H1 (cell line): ENCODE data around the gene ARHGEF11.

Experiments used
- BRCA1 ChIP-seq: IDR thresholded peaks from 2 replicates; pipeline ENCODE4 v1.6.1; 2012; ENCODE audit warnings: low read depth, low read length, improper control_type of control experiment
- CEBPB ChIP-seq: IDR thresholded peaks from 2 replicates; pipeline ENCODE4 v1.6.1; 2012; ENCODE audit warnings: low read depth, low read length
- EZH2 ChIP-seq: fragments of 200-600 bp; sonication (generic); IDR thresholded peaks from 2 replicates; pipeline ENCODE4 v1.7.1; 2012; ENCODE audit warnings: low read depth, mild to moderate bottlenecking, moderate library complexity, low read length, inconsistent platforms; ENCODE audit not compliant: severe bottlenecking
- GABPA ChIP-seq: IDR thresholded peaks from 2 replicates; pipeline ENCODE4 v1.6.1; 2011; ENCODE audit warnings: mild to moderate bottlenecking, low read length, moderate library complexity, borderline replicate concordance; ENCODE audit not compliant: insufficient read depth
- MAX ChIP-seq: IDR thresholded peaks from 2 replicates; pipeline ENCODE4 v1.6.1; 2012; ENCODE audit warnings: inconsistent platforms
- POLR2A ChIP-seq, 2 experiments: IDR thresholded peaks; 1 replicate in 1 of 2; 2 replicates in 1 of 2; pipeline ENCODE4 v1.6.1; 2011; ENCODE audit warnings: low read depth in 2 of 2, low read length in 2 of 2, mild to moderate bottlenecking in 2 of 2; ENCODE audit errors: control extremely low read depth in 1 of 2
- POLR2AphosphoS5 ChIP-seq: IDR thresholded peaks from 2 replicates; pipeline ENCODE4 v1.6.1; 2011; ENCODE audit warnings: low read depth, low read length
- RAD21 ChIP-seq, 2 experiments: IDR thresholded peaks in 1 of 2; conservative IDR thresholded peaks in 1 of 2; 2 replicates each; pipeline ENCODE4 v1.6.1; 2011; ENCODE audit warnings: low read depth in 2 of 2, low read length in 2 of 2, improper control_type of control experiment in 1 of 2, inconsistent platforms in 1 of 2, mild to moderate bottlenecking in 1 of 2, moderate library complexity in 1 of 2
- RBBP5 ChIP-seq: IDR thresholded peaks from 2 replicates; pipeline ENCODE4 v1.7.1; 2012; ENCODE audit warnings: low read depth, mild to moderate bottlenecking, inconsistent platforms, low read length, moderate library complexity, borderline replicate concordance
- RNF2 ChIP-seq: fragments of 200-900, 300-1000 bp; sonication (generic); IDR thresholded peaks from 2 replicates; pipeline ENCODE4 v1.7.1; 2016; ENCODE audit warnings: borderline replicate concordance, low read depth, mild to moderate bottlenecking, antibody characterized with exemption, low read length; ENCODE audit not compliant: poor library complexity, severe bottlenecking; ENCODE audit errors: missing control alignments
- SIN3A ChIP-seq, 2 experiments: IDR thresholded peaks in 1 of 2; conservative IDR thresholded peaks in 1 of 2; 2 replicates each; pipeline ENCODE4 v1.6.1; 2011 to 2012; ENCODE audit warnings: low read length in 2 of 2, improper control_type of control experiment in 1 of 2, low read depth in 1 of 2, mild to moderate bottlenecking in 1 of 2
- ZNF274 ChIP-seq: IDR thresholded peaks from 2 replicates; pipeline ENCODE4 v1.7.0; 2012; ENCODE audit warnings: low read length, borderline replicate concordance; ENCODE audit errors: extremely low read depth
- TF ChIP-seq, protein P1 (sequence below), 3 experiments: IDR thresholded peaks; 1 replicate in 2 of 3; 2 replicates in 1 of 3; pipeline versions ENCODE4 v1.5.1 to v1.6.1; 2011; ENCODE audit warnings: low read length in 3 of 3, mild to moderate bottlenecking in 3 of 3, inconsistent platforms in 2 of 3, low read depth in 1 of 3, moderate library complexity in 1 of 3; ENCODE audit not compliant: insufficient read depth in 1 of 3; ENCODE audit errors: control extremely low read depth in 1 of 3

GRCh38 chr1:156885314-156885713 is 160.2 kb downstream of the ARHGEF11 start:
- no peak for TF ChIP-seq POLR2A (IDR thresholded peaks at IDR 0.05; ENCODE audit: control extremely low read depth in 1 of 2, low read depth in 2 of 2, low read length in 2 of 2)
- TF ChIP-seq CEBPB = no peak
- TF ChIP-seq, protein P1, sequence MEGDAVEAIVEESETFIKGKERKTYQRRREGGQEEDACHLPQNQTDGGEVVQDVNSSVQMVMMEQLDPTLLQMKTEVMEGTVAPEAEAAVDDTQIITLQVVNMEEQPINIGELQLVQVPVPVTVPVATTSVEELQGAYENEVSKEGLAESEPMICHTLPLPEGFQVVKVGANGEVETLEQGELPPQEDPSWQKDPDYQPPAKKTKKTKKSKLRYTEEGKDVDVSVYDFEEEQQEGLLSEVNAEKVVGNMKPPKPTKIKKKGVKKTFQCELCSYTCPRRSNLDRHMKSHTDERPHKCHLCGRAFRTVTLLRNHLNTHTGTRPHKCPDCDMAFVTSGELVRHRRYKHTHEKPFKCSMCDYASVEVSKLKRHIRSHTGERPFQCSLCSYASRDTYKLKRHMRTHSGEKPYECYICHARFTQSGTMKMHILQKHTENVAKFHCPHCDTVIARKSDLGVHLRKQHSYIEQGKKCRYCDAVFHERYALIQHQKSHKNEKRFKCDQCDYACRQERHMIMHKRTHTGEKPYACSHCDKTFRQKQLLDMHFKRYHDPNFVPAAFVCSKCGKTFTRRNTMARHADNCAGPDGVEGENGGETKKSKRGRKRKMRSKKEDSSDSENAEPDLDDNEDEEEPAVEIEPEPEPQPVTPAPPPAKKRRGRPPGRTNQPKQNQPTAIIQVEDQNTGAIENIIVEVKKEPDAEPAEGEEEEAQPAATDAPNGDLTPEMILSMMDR (IDR thresholded peaks at IDR 0.05; ENCODE audit: control extremely low read depth in 1 of 3, insufficient read depth in 1 of 3, low read depth in 1 of 3, low read length in 3 of 3) = no peak
- TF ChIP-seq RNF2 = no peak
- no peak for TF ChIP-seq ZNF274
- TF ChIP-seq BRCA1 = no peak
- no peak for TF ChIP-seq RBBP5
- TF ChIP-seq POLR2AphosphoS5 = no peak
- TF ChIP-seq MAX = no peak
- no peak for TF ChIP-seq GABPA
- no peak for TF ChIP-seq RAD21 (IDR thresholded peaks at IDR 0.05 in 1 of 2, conservative IDR thresholded peaks at IDR 0.05 in 1 of 2; ENCODE audit: low read depth in 2 of 2, low read length in 2 of 2)
- no peak for TF ChIP-seq EZH2
- no peak for TF ChIP-seq SIN3A (conservative IDR thresholded peaks at IDR 0.05 in 1 of 2, IDR thresholded peaks at IDR 0.05 in 1 of 2; ENCODE audit: low read depth in 1 of 2, low read length in 2 of 2)
